Middle frontal gyrus (tissue), 1 donor: Measurements from ENCODE around the gene IGFBP6.

Experiments used
- DNase-seq: peaks from one replicate; pipeline ENCODE4 v3.0.0-alpha.2; 2015; ENCODE audit warnings: low spot score; ENCODE audit errors: extremely low spot score

IGFBP6 gene

GRCh38 chr12:53115891-53116648, 18.6 kb downstream of the IGFBP6 start:
- DNase-seq = no peak

DNA sequence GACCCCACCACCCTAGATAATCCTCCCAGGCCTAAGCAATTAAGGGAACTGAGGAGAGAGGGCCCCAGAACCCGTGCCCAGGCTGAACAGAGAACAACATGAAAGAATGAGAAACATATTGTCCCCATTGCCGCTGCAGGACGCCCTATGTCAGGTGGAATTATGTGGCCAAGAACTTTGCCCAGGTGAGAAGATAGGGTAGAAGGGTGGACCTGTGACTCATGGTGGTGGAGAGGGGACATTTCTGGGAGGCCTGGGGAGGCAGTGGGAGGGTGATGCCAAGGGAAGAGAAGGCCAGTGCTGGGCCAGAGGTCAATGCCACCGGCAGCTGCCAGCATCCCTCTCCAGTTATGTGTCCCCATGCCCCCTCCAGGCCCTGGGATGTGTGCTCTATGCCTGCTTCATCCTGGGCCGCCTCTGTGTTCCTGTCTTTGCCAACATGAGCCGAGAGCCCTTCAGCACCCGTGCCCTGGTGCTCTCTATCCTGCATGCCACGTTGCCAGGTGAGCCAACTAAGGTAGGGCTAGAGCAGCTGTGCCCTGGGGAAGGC, 21.4 kb downstream of the IGFBP6 start:
- DNase-seq = no peak

DNA sequence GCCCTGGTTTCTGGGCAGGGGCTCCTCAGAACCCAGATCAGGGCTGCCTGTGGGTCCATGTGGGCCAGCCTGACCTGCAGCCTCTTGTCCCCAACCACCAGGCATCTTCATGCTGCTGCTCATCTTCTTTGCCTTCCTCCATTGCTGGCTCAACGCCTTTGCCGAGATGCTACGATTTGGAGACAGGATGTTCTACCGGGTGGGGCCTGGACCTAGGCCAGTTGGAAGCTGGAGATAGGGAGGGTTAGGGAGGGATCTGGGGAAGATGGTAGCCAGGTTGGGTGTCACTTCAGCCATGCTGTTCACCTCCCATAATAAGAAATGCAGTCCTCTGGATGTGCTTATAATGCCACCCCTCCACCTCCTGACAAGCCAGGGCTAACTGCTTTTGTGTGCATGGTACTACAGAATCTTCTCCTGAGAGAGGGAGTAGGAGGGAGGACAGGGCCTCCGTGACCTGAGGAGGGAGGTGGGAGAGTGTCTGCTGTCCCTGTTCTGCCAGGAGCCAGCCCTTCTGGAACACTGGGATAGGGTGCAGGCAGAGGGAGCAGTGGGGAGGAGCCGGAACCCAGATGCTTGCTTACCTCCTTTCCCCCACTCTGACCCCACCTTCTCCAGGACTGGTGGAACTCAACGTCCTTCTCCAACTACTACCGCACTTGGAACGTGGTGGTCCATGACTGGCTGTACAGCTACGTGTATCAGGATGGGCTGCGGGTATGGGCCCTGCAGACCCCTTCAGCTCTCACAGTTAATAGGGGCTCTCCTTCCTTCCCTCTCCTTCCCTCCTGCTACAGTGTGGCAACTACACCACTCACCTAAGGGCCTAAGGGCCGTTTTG, 23.4 kb downstream of the IGFBP6 start:
- DNase-seq = no peak

DNA sequence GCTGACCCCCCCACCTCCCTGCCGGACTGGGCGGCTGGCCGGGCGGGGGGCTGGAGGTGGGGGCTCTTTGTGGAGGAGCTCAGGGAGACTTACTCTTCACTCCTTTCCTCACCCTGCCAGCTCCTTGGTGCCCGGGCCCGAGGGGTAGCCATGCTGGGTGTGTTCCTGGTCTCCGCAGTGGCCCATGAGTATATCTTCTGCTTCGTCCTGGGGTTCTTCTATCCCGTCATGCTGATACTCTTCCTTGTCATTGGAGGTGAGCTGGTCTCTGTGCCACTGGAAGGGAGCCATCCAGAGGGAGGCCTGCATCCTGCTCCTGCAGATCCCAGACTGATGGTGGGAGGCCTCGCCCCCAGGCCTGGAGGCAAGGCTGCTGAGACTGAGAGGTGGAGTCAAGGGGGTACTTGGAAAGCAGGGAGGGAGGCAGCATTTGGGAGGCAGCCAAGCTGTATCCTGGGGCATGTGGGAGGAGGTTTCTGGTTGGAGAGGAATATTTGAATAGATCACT, 25.5 kb downstream of the IGFBP6 start:
- DNase-seq = no peak

DNA sequence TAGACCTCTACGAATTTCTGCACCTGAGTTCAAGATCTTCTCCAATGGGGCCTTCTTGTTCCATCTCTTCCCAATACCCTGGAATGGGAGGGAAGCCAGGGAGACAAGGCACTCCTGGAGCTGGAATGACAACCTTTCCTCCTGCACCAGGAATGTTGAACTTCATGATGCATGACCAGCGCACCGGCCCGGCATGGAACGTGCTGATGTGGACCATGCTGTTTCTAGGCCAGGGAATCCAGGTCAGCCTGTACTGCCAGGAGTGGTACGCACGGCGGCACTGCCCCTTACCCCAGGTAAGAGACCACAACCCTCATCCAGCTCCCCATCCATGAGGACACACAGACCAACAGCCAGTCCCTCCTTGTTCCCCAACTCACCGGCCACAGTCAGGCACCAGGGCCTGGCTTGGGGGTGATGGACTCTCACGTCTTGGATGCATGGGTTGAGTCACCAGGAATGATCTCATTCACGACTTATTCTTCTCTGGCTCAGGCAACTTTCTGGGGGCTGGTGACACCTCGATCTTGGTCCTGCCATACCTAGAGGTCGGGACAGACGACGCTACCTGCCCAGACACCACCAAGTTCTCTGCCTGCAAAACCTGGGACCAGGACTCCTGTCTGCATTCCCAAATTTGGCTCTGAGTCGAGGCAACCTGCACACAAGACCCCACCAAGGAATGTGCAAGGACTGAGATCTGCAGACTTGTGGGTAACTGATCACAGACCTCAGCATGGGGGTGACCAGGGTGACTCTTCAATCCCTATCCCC, 26.3 kb downstream of the IGFBP6 start:
- no peak for DNase-seq

- no peak for DNase-seq
Measured at GRCh38 chr12:53124352-53124723, 26.9 kb downstream of the IGFBP6 start.

GRCh38 chr12:53127169-53127568, 29.7 kb downstream of the IGFBP6 start:
- no peak for DNase-seq

GRCh38 chr12:53128780-53129569, 31.5 kb downstream of the IGFBP6 start:
- no peak for DNase-seq

DNA sequence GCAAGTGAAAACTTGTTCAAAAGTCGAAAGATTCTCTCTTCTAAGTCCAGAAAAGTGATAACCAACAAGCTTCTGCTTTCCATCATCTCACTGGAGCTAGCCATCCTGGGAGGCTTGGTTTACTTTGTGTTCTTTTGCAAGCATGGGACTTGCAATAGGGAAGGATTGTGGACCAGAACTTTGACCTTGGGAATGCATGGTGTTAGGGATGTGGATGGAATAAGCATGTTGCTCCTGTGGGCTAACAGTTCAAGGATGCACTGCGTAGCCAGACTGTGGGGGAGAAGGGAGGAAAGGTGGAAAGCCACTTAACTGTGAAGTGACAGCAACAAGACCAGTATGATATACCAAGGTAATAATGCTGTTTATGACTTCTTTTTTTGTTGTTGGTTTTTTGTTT, 34.4 kb downstream of the IGFBP6 start:
- DNase-seq = no peak

GRCh38 chr12:53133722-53134121, 36.3 kb downstream of the IGFBP6 start:
- no peak for DNase-seq

- no peak for DNase-seq
Measured at GRCh38 chr12:53143355-53143754, 45.9 kb downstream of the IGFBP6 start.

DNA sequence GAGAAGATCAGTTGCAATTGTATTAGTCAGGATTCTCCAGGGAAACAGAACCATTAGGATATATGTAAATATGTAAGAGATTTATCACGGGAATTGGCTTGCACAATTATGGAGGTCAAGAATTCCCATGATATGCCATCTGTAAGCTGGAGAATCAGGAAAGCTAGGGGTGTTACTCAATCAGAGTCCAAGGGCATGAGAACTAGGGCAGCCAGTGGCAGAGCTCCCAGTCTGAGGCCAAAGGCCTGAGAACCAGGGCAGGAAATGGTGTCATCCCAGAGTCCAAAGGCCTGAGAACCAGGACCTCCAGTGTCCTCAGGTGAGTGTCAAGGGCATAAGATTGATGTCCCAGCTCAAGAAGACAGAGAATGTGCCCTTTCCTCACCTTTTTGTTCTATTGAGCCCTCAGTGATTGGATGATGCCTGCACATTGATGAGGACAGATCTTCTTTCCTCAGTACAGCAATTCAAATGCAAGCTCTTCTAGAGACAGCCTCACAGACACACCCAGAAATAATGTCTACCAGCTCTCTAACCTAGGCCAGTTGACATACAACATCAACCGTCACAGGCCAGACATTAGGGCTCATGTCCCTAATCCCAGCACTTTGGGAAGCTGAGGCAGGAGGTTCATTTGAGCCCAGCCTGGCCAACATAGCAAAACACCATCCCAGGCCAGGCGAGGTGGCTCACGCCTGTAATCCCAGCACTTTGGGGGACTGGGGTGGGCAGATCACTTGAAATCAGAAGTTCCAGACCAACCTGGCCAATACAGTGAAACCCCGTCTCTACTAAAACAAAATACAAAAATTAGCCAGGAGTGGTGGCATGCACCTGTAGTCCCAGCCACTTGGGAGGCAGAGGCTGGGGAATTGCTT, 48.2 kb downstream of the IGFBP6 start:
- no peak for DNase-seq

DNA sequence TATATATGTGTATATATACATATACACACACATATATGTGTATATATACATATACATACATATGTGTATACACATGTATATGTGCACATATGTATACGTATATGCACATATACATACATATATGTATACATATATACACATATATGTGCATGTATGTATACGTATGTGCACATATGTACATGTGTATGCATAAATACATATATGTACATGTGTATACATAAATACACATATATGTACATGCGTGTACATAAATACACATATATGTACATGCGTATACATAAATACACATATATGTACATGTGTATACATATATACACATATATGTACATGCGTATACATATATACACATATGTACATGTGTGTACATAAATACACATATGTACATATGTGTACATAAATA, 49.7 kb downstream of the IGFBP6 start:
- no peak for DNase-seq

GRCh38 chr12:53147653-53148052, 50.2 kb downstream of the IGFBP6 start:
- no peak for DNase-seq

- no peak for DNase-seq
Measured at GRCh38 chr12:53151039-53151438, 53.6 kb downstream of the IGFBP6 start.
